HCT116 (cell line): ENCODE data around the gene IQCK. TPM values are rescaled to one million over a fixed set of nuclear protein-coding genes. Genes with fewer than 3 reads are reported as not detected.

Source experiments
- ATAC-seq: fragments of 200-7000 bp; cut with Tn5 transposase; 2 replicates; pipeline ENCODE4 v1.9.1; 2020; ENCODE audit warnings: mild to moderate bottlenecking, moderate library complexity
- BruUV-seq: library from RNA; stranded (reverse); fragments of 400-500 nt; replicated peaks from 2 replicates; lab custom pipeline; 2021; lab: Mats Ljungman, UMichigan
- CTCF ChIA-PET: fragments of 300-600 bp; sonication (Branson Sonifier 250); formaldehyde crosslinking; loops from one replicate; lab custom pipeline; 2021; ENCODE audit warnings: antibody characterized with exemption; lab: Charles Lee
- POLR2A ChIA-PET: fragments of 300-600, 350-600 bp; sonication (Branson Sonifier 250); formaldehyde crosslinking; loops from one replicate; lab custom pipeline; 2021; ENCODE audit warnings: antibody characterized with exemption; lab: Charles Lee
- RAD21 ChIA-PET, 2 experiments: fragments of 300-600 bp; sonication (Branson Sonifier 250); formaldehyde crosslinking; loops; one replicate each; lab custom pipeline; 2023; ENCODE audit warnings: low total read pairs in 2 of 2; ENCODE audit not compliant: uncharacterized antibody in 2 of 2, unreplicated experiment in 2 of 2, low non-redundant PET in 1 of 2; lab: Charles Lee
- DNase-seq: peaks from one replicate; pipeline ENCODE4 v3.0.0-alpha.2; 2010; ENCODE audit warnings: low read depth, low spot score
- H2AFZ ChIP-seq: fragments of 200-600 bp; shearing (Covaris generic), sonication (generic); 2 replicates; pipeline ENCODE4 v1.6.1; 2017; ENCODE audit warnings: low read depth, mixed run types, mixed read lengths, antibody characterized with exemption, low read length; ENCODE audit not compliant: poor library complexity, severe bottlenecking
- H3K27ac ChIP-seq: 2 replicates; pipeline ENCODE4 v1.5.1; 2012; ENCODE audit warnings: low read depth, low read length
- H3K27me3 ChIP-seq: fragments of 200-600 bp; sonication (generic); 2 replicates; pipeline ENCODE4 v1.6.1; 2016; ENCODE audit warnings: mixed run types, low read length, mixed read lengths; ENCODE audit not compliant: insufficient read depth
- H3K36me3 ChIP-seq, 2 experiments: fragments of 200-500 bp in 1 of 2; fragments of 200-600 bp in 1 of 2; sonication (Bioruptor generic) in 1 of 2; sonication (generic) in 1 of 2; 2 replicates each; pipeline versions ENCODE4 v1.5.1 to v1.6.1; 2014 to 2016; ENCODE audit warnings: low read length in 2 of 2, inconsistent platforms in 1 of 2, mixed read lengths in 1 of 2, mixed run types in 1 of 2; ENCODE audit not compliant: insufficient read depth in 2 of 2, control insufficient read depth in 1 of 2
- H3K4me1 ChIP-seq, 2 experiments: fragments of 200-600 bp in 1 of 2; sonication (generic) in 1 of 2; 2 replicates each; pipeline versions ENCODE4 v1.5.1 to v1.6.1; 2012 to 2017; ENCODE audit warnings: low read length in 2 of 2, inconsistent platforms in 1 of 2, mild to moderate bottlenecking in 1 of 2, mixed read lengths in 1 of 2, mixed run types in 1 of 2, moderate library complexity in 1 of 2; ENCODE audit not compliant: insufficient read depth in 2 of 2, control insufficient read depth in 1 of 2
- H3K4me2 ChIP-seq: fragments of 200-600 bp; sonication (generic); 2 replicates; pipeline ENCODE4 v1.6.1; 2017; ENCODE audit warnings: mixed run types, low read length, mixed read lengths
- H3K4me3 ChIP-seq, 2 experiments: fragments of 200-600 bp in 1 of 2; sonication (generic) in 1 of 2; replicated peaks in 1 of 2; 2 replicates each; pipeline ENCODE4 v1.5.1; 2011 to 2016; ENCODE audit warnings: low read length in 2 of 2, control low read depth in 1 of 2, low read depth in 1 of 2, mild to moderate bottlenecking in 1 of 2, mixed read lengths in 1 of 2, mixed run types in 1 of 2
- H3K79me2 ChIP-seq: fragments of 200-600 bp; sonication (generic); 2 replicates; pipeline ENCODE4 v1.6.1; 2017; ENCODE audit warnings: mild to moderate bottlenecking, mixed run types, low read length, moderate library complexity, mixed read lengths; ENCODE audit not compliant: insufficient read depth
- H3K9ac ChIP-seq: fragments of 200-600 bp; sonication (generic); 2 replicates; pipeline ENCODE4 v1.6.1; 2016; ENCODE audit warnings: low read length, mixed read lengths
- H3K9me2 ChIP-seq: fragments of 200-600 bp; sonication (generic), shearing (Covaris generic); 2 replicates; pipeline ENCODE4 v1.6.1; 2017; ENCODE audit warnings: mixed run types, mild to moderate bottlenecking, moderate library complexity; ENCODE audit not compliant: insufficient read depth
- H3K9me3 ChIP-seq, 2 experiments: fragments of 200-500 bp in 1 of 2; fragments of 200-600 bp in 1 of 2; sonication (Bioruptor generic) in 1 of 2; sonication (generic) in 1 of 2; 2 replicates each; pipeline ENCODE4 v1.6.1; 2014 to 2017; ENCODE audit warnings: low read length in 2 of 2, mixed read lengths in 2 of 2, inconsistent platforms in 1 of 2, low read depth in 1 of 2, mild to moderate bottlenecking in 1 of 2, mixed run types in 1 of 2, moderate library complexity in 1 of 2; ENCODE audit not compliant: control insufficient read depth in 1 of 2, insufficient read depth in 1 of 2
- H4K20me1 ChIP-seq: fragments of 200-600 bp; sonication (generic), shearing (Covaris generic); 2 replicates; pipeline ENCODE4 v1.6.1; 2017; ENCODE audit warnings: mixed run types, mild to moderate bottlenecking, moderate library complexity; ENCODE audit not compliant: insufficient read depth
- CBX3 ChIP-seq: IDR thresholded peaks from 2 replicates; pipeline ENCODE4 v1.6.1; 2012; ENCODE audit warnings: low read depth
- CEBPB ChIP-seq: IDR thresholded peaks from 2 replicates; pipeline ENCODE4 v1.6.1; 2012; ENCODE audit warnings: low read depth
- CTCF ChIP-seq, 3 experiments: fragments of 200-600 bp in 1 of 3; sonication (generic) in 1 of 3; IDR thresholded peaks in 2 of 3; conservative IDR thresholded peaks in 1 of 3; 2 replicates each; pipeline ENCODE4 v1.5.1; 2012 to 2017; ENCODE audit warnings: low read depth in 2 of 3, low read length in 2 of 3, antibody characterized with exemption in 1 of 3, borderline replicate concordance in 1 of 3, control low read depth in 1 of 3, mild to moderate bottlenecking in 1 of 3, mixed read lengths in 1 of 3, mixed run types in 1 of 3, moderate library complexity in 1 of 3; ENCODE audit not compliant: insufficient read depth in 1 of 3
- EGR1 ChIP-seq: IDR thresholded peaks from 2 replicates; pipeline ENCODE4 v1.6.1; 2012; ENCODE audit warnings: low read depth
- ELF1 ChIP-seq: IDR thresholded peaks from 2 replicates; pipeline ENCODE4 v1.6.1; 2012; ENCODE audit warnings: low read depth, borderline replicate concordance
- EZH2phosphoT487 ChIP-seq: fragments of 200-600 bp; IDR thresholded peaks from 2 replicates; pipeline ENCODE4 v1.6.1; 2018; ENCODE audit warnings: antibody characterized with exemption, borderline replicate concordance
- FOSL1 ChIP-seq: IDR thresholded peaks from 2 replicates; pipeline ENCODE4 v1.6.1; 2012; ENCODE audit warnings: low read depth
- JUND ChIP-seq: IDR thresholded peaks from 2 replicates; pipeline ENCODE4 v1.6.1; 2012
- MAX ChIP-seq: IDR thresholded peaks from 2 replicates; pipeline ENCODE4 v1.6.1; 2012
- POLR2A ChIP-seq: IDR thresholded peaks from 2 replicates; pipeline ENCODE4 v1.7.0; 2011; ENCODE audit warnings: borderline replicate concordance; ENCODE audit not compliant: insufficient read depth, insufficient read length; ENCODE audit errors: extremely low read depth
- POLR2AphosphoS5 ChIP-seq: IDR thresholded peaks from 2 replicates; pipeline ENCODE4 v1.6.1; 2011; ENCODE audit warnings: mild to moderate bottlenecking, low read depth, low read length, moderate library complexity
- RAD21 ChIP-seq: IDR thresholded peaks from 2 replicates; pipeline ENCODE4 v1.6.1; 2012; ENCODE audit warnings: low read depth, mild to moderate bottlenecking
- SP1 ChIP-seq: IDR thresholded peaks from 2 replicates; pipeline ENCODE4 v1.6.1; 2012; ENCODE audit warnings: low read depth
- SRF ChIP-seq: IDR thresholded peaks from 2 replicates; pipeline ENCODE4 v1.6.1; 2012; ENCODE audit warnings: low read depth
- TCF7L2 ChIP-seq: IDR thresholded peaks from 2 replicates; pipeline ENCODE4 v1.7.0; 2011; ENCODE audit warnings: borderline replicate concordance, inconsistent platforms; ENCODE audit not compliant: insufficient read depth, insufficient read length; ENCODE audit errors: extremely low read depth
- YY1 ChIP-seq: IDR thresholded peaks from 2 replicates; pipeline ENCODE4 v1.6.1; 2011; ENCODE audit warnings: low read length, low read depth, moderate library complexity, mild to moderate bottlenecking; ENCODE audit not compliant: insufficient replicate concordance; ENCODE audit errors: extremely low read depth
- ZBTB33 ChIP-seq: IDR thresholded peaks from 2 replicates; pipeline ENCODE4 v1.6.1; 2011; ENCODE audit warnings: mild to moderate bottlenecking, low read length, moderate library complexity; ENCODE audit not compliant: insufficient replicate concordance; ENCODE audit errors: extremely low read depth
- ZFX ChIP-seq: fragments of 450-650 bp; IDR thresholded peaks from 2 replicates; pipeline ENCODE4 v1.6.1; 2017
- ZNF274 ChIP-seq: fragments of 200-500 bp; sonication (Bioruptor generic); IDR thresholded peaks from 2 replicates; pipeline ENCODE4 v1.6.1; 2014; ENCODE audit warnings: mild to moderate bottlenecking, low read depth, low read length, inconsistent platforms
- intact Hi-C: fragments of 100-400 bp; cut with micrococcal nuclease; formaldehyde crosslinking; loops from 2 replicates; pipeline ENCODE4 v1.10.0; 2022
- total RNA-seq: library from RNA; stranded (reverse); gene quantifications from one replicate; pipeline ENCODE4 v1.2.1, GENCODE V29; 2021; ENCODE audit not compliant: unreplicated experiment
- TF ChIP-seq, protein P1 (sequence below): IDR thresholded peaks from 2 replicates; pipeline ENCODE4 v1.6.1; 2012

IQCK gene
- total RNA-seq, 1 experiment from 2014 or later: 11.8 TPM

- TF ChIP-seq, protein P1, sequence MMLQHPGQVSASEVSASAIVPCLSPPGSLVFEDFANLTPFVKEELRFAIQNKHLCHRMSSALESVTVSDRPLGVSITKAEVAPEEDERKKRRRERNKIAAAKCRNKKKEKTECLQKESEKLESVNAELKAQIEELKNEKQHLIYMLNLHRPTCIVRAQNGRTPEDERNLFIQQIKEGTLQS: no peak
- TF ChIP-seq TCF7L2: no peak
- TF ChIP-seq SP1: no peak
- no peak for TF ChIP-seq MAX
- TF ChIP-seq CTCF (IDR thresholded peaks at IDR 0.05 in 2 of 3, conservative IDR thresholded peaks at IDR 0.05 in 1 of 3; ENCODE audit: borderline replicate concordance in 1 of 3, insufficient read depth in 1 of 3, low read depth in 2 of 3, low read length in 2 of 3): no peak
- no peak for TF ChIP-seq CEBPB
- TF ChIP-seq EGR1: no peak
- TF ChIP-seq ZFX: no peak
- no peak for TF ChIP-seq JUND
These were observed 123.1 kb downstream of the IQCK start (continued) for GRCh38 chr16:19841184-19841583.

DNA sequence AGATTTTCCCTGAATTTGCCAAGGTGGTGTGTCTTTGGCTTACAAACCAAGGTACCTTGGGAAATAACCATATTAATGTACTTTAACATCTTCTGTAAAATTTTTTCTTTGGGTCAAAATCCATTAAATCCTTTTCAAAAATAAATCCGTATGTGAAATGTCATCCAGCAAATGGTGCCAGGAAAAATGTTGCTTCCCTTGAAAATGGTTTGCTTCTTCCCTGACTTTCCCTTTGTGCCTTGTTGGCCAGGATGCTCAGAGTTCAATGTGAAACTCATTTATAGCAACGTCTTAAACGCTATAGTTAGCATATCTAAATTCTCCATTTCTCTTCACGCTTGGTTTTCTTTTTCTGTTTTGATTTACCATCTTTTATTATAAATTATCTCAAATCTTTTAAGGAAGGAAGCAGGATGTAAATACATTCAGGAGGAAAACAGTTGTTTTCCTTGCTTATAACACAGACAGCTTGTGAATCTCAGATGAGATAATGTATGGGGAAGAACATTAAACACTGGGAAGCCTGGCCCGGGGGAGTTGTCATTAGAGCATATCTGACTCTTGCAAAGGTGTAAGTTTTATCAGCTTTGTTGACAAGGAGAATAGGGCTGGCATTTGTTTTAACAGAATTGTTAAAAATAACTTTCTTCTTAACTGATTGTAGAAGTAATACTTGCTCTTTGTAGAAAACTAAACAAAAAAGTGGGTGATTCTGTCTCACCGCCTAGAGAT is 124.5 kb downstream of the IQCK start:
- H3K4me3 ChIP-seq: no peak overlapping the region
- no peaks in the 10 kb centered on the region for H3K4me1 ChIP-seq
- DNase-seq (no peak), ATAC-seq (no peak)
- no peaks in the 10 kb centered on the region for H4K20me1 ChIP-seq
- no peaks in the 10 kb centered on the region for H3K9me3 ChIP-seq
- H3K36me3 ChIP-seq: no peaks in the 10 kb centered on the region
- ChIA-PET POLR2A (no interaction called here), CTCF (no interaction called here), RAD21 (no interaction called here)
- H3K79me2 ChIP-seq: no peaks in the 10 kb centered on the region
- H3K9me2 ChIP-seq: no peaks in the 10 kb centered on the region
- no peaks in the 10 kb centered on the region for H3K27me3 ChIP-seq
- no TSS peak for BruUV-seq
- no peak overlapping the region for H3K4me2 ChIP-seq
- H2AFZ ChIP-seq: no peak overlapping the region
- no peak overlapping the region for H3K27ac ChIP-seq
- intact Hi-C loops: no loop called here
- TF ChIP-seq ZBTB33: no peak
- no peak for TF ChIP-seq EGR1
- no peak for TF ChIP-seq CBX3
- TF ChIP-seq EZH2phosphoT487: no peak
- TF ChIP-seq FOSL1: no peak
- TF ChIP-seq YY1: no peak
- TF ChIP-seq TCF7L2: no peak
- no peak for TF ChIP-seq POLR2A
- TF ChIP-seq ZFX: no peak
- TF ChIP-seq ELF1: no peak
- no peak for TF ChIP-seq JUND
- no peak for TF ChIP-seq ZNF274
- no peak for TF ChIP-seq POLR2AphosphoS5
- no peak for TF ChIP-seq RAD21
- TF ChIP-seq CEBPB: no peak
- no peak for TF ChIP-seq SRF
- no peak overlapping the region for H3K9ac ChIP-seq
